ENCODE results near the gene GFRA4. TPM values are rescaled to one million over a fixed set of nuclear protein-coding genes. Genes with fewer than 3 reads are reported as not detected.

GFRA4 gene
- total RNA-seq, 1 experiment from 2014 or later = not detected

DNA sequence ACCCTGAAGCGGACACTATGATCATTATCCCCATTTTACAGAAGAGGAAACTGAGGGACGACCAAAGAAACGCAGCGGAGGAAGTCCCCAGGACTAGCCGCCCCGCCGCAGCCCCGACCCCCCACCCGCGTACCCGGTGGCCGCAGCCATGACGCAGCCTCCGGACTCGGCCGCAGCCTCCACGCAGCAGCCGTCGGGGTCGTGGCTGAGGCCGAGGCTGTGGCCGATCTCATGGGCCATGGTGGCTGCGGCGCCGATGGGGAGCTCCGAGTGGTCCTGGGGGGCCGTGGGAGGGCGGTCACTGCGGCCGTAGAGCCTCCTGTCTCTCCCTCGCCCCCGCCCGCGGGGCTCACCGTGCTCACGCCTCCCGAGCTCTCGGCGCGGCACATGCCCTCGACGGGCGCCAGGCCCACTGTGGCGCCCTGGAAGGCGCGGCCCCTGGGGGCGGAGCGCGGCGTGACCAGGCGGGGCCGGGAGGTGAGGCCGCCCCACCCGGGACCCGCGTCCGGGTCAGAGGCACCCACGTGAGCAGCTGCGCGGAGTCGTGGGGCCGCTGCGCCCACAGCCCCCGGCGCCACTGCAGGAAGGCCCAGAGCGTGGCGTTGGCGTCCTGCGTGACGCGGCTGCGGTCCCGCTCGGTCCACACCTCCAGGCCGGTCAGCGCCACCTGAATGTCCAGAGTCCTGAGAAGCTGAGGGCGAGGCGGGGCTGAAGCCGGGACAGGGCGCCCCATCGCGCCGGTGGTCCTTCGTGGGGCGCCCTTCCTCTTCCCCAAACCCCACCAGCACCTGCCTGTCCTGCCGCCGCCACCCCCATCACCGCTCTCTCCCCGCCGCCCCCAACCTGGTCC, 10.2 kb upstream of the GFRA4 start:
- DNase-seq = no peak
- H3K79me2 ChIP-seq (ENCODE audit: low read length) = no peaks in the 10 kb centered on the region
- H3K27me3 ChIP-seq (ENCODE audit: low read length) = no peaks in the 10 kb centered on the region
- no peak overlapping the region for H3K9ac ChIP-seq (ENCODE audit: low read length)
- no peak overlapping the region for H3K4me2 ChIP-seq (ENCODE audit: low read depth, low read length, poor library complexity, severe bottlenecking)
- no peaks in the 10 kb centered on the region for H3K9me3 ChIP-seq (ENCODE audit: low read length)
- H3K4me3 ChIP-seq (ENCODE audit: low read length) = no peak overlapping the region
- no peaks in the 10 kb centered on the region for H3K36me3 ChIP-seq (ENCODE audit: insufficient read depth, low read length)
- H3K4me1 ChIP-seq (ENCODE audit: low read length) = no peaks in the 10 kb centered on the region
- H3K27ac ChIP-seq (ENCODE audit: low read length) = no peak overlapping the region
- H3K9me2 ChIP-seq (replicated peaks; ENCODE audit: insufficient read depth, low read length) = no peaks in the 10 kb centered on the region
- H2AFZ ChIP-seq (ENCODE audit: low read length) = no peak overlapping the region
- no peaks in the 10 kb centered on the region for H4K20me1 ChIP-seq (ENCODE audit: insufficient read depth, low read depth, low read length)

- no peak overlapping the region for H2AFZ ChIP-seq (ENCODE audit: low read length)
- no peaks in the 10 kb centered on the region for H4K20me1 ChIP-seq (ENCODE audit: insufficient read depth, low read depth, low read length)
- no peak overlapping the region for H3K4me2 ChIP-seq (ENCODE audit: low read depth, low read length, poor library complexity, severe bottlenecking)
- no peaks in the 10 kb centered on the region for H3K36me3 ChIP-seq (ENCODE audit: insufficient read depth, low read length)
- no peaks in the 10 kb centered on the region for H3K27me3 ChIP-seq (ENCODE audit: low read length)
- no peaks in the 10 kb centered on the region for H3K9me3 ChIP-seq (ENCODE audit: low read length)
- no peaks in the 10 kb centered on the region for H3K9me2 ChIP-seq (replicated peaks; ENCODE audit: insufficient read depth, low read length)
- no peak overlapping the region for H3K27ac ChIP-seq (ENCODE audit: low read length)
- H3K79me2 ChIP-seq (ENCODE audit: low read length) = no peaks in the 10 kb centered on the region
- no peaks in the 10 kb centered on the region for H3K4me1 ChIP-seq (ENCODE audit: low read length)
- no peak for DNase-seq
- no peak overlapping the region for H3K9ac ChIP-seq (ENCODE audit: low read length)
- H3K4me3 ChIP-seq (ENCODE audit: low read length) = no peak overlapping the region
Measured at GRCh38 chr20:3672547-3673171, 9.5 kb upstream of the GFRA4 start.

DNA sequence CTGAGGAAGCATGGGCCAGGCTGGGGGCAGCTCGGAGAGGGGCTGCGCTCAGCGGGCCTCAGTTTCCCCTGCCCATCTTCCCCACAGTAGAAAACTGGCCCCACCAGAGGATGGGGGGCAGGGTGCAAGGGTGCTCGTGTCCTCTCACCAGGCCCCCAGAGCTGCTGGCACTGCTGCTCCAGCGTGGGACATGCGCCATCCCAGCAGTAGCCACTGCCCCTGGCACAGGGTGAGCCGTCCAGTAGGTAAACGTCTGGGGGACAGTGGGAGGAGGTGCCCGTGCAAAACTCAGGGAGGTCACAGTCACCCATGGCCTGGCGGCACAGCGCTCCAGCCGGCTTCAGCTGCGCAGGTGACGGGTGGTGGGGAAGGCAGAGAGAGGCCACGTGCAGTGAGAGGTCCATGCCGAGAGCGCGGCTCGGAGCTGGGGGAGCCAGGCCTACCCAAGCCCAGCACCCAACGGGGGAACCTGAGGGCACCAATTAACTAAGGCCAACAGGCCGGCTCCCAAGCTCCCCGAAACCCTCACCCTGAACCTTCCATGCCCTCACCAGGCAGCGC, 8.9 kb upstream of the GFRA4 start:
- Histone ChIP-seq H3K4me3 (ENCODE audit: low read length) (no peak overlapping the region), H3K36me3 (ENCODE audit: insufficient read depth, low read length) (no peaks in the 10 kb centered on the region), H3K27ac (ENCODE audit: low read length) (no peak overlapping the region), H4K20me1 (ENCODE audit: insufficient read depth, low read depth, low read length) (no peaks in the 10 kb centered on the region), H3K4me2 (ENCODE audit: low read depth, low read length, poor library complexity, severe bottlenecking) (no peak overlapping the region), H3K9me2 (replicated peaks; ENCODE audit: insufficient read depth, low read length) (no peaks in the 10 kb centered on the region), H3K9me3 (ENCODE audit: low read length) (no peaks in the 10 kb centered on the region), H3K9ac (ENCODE audit: low read length) (no peak overlapping the region), H3K4me1 (ENCODE audit: low read length) (no peaks in the 10 kb centered on the region), H3K79me2 (ENCODE audit: low read length) (no peaks in the 10 kb centered on the region), H3K27me3 (ENCODE audit: low read length) (no peaks in the 10 kb centered on the region), H2AFZ (ENCODE audit: low read length) (no peak overlapping the region)
- DNase-seq = no peak

DNA sequence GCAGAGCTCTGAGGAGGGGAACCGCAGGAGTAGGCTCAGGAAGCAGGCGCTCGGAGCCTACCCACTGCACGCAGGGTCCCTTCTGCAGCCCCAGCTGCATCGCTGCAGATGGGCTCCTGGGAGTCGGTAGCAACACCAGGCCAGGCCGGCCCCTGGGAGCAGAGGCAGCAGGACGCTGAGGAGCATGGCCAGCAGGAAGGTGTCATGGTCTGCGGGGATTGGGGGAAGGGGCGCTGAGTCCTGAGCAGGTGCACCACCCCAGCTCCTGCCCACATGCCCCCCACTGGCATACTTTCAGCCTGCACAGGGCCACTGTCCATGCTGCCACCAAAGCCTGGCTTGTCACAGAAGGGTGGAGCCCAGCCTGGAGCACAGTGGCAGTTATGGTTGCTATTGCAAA, 7.7 kb upstream of the GFRA4 start:
- no peak for DNase-seq
- H3K27me3 ChIP-seq (ENCODE audit: low read length) = no peaks in the 10 kb centered on the region

GRCh38 chr20:3670511-3670910, 7.3 kb upstream of the GFRA4 start:
- DNase-seq = no peak
- no peak overlapping the region for H3K4me2 ChIP-seq (ENCODE audit: low read depth, low read length, poor library complexity, severe bottlenecking)
- H3K9ac ChIP-seq (ENCODE audit: low read length) = no peak overlapping the region

More for the DNA sequence above, 7.7 kb upstream of the GFRA4 start:
- no peaks in the 10 kb centered on the region for H3K9me2 ChIP-seq (replicated peaks; ENCODE audit: insufficient read depth, low read length)
- H3K4me1 ChIP-seq (ENCODE audit: low read length) = no peaks in the 10 kb centered on the region
- no peak overlapping the region for H3K4me3 ChIP-seq (ENCODE audit: low read length)
- H3K79me2 ChIP-seq (ENCODE audit: low read length) = no peaks in the 10 kb centered on the region
- H3K9me3 ChIP-seq (ENCODE audit: low read length) = no peaks in the 10 kb centered on the region
- no peaks in the 10 kb centered on the region for H3K36me3 ChIP-seq (ENCODE audit: insufficient read depth, low read length)
- no peaks in the 10 kb centered on the region for H4K20me1 ChIP-seq (ENCODE audit: insufficient read depth, low read depth, low read length)
- H3K9ac ChIP-seq (ENCODE audit: low read length) = no peak overlapping the region
- H3K4me2 ChIP-seq (ENCODE audit: low read depth, low read length, poor library complexity, severe bottlenecking) = no peak overlapping the region
- no peak overlapping the region for H2AFZ ChIP-seq (ENCODE audit: low read length)
- H3K27ac ChIP-seq (ENCODE audit: low read length) = no peak overlapping the region

GRCh38 chr20:3669710-3670367, 6.6 kb upstream of the GFRA4 start:
- H3K27me3 ChIP-seq (ENCODE audit: low read length) = no peaks in the 10 kb centered on the region
- DNase-seq = no peak
- H3K36me3 ChIP-seq (ENCODE audit: insufficient read depth, low read length) = no peaks in the 10 kb centered on the region

More at GRCh38 chr20:3670511-3670910, 7.3 kb upstream of the GFRA4 start:
- Histone ChIP-seq H3K79me2 (ENCODE audit: low read length) (no peaks in the 10 kb centered on the region), H2AFZ (ENCODE audit: low read length) (no peak overlapping the region), H4K20me1 (ENCODE audit: insufficient read depth, low read depth, low read length) (no peaks in the 10 kb centered on the region), H3K27ac (ENCODE audit: low read length) (no peak overlapping the region), H3K4me3 (ENCODE audit: low read length) (no peak overlapping the region), H3K9me2 (replicated peaks; ENCODE audit: insufficient read depth, low read length) (no peaks in the 10 kb centered on the region), H3K9me3 (ENCODE audit: low read length) (no peaks in the 10 kb centered on the region), H3K4me1 (ENCODE audit: low read length) (no peaks in the 10 kb centered on the region), H3K27me3 (ENCODE audit: low read length) (no peaks in the 10 kb centered on the region), H3K36me3 (ENCODE audit: insufficient read depth, low read length) (no peaks in the 10 kb centered on the region)

DNA sequence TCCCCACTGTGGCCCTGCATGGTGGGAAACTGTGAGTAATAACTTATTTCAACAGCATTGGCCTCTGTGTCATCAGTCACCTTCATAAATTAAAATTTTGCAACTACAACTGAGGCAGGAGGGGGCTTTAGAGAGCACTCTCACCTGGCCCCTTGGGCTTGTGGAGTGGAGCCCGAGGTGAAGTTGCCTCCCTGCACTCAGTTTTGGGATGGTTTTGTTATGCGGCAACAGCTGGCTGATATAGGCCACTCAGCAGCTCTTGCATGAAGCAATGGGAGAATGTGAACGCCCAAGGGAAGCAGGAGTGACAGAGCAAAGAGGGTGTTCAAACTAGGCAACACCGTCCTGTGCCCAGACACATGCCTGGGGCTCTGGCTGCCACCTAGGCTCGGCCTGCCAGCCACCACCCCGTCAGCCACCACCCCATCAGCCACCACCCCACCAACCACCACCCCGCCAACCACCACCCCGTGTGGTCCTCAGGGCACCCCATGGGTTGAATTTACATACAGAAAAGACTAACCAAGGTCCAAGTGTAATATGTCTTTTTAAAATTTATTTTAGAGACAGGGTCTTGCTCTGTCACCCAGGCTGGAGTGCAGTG, 4.3 kb upstream of the GFRA4 start:
- Histone ChIP-seq H2AFZ (ENCODE audit: low read length) (no peak overlapping the region), H3K9me2 (replicated peaks; ENCODE audit: insufficient read depth, low read length) (no peaks in the 10 kb centered on the region), H3K36me3 (ENCODE audit: insufficient read depth, low read length) (no peaks in the 10 kb centered on the region), H3K27ac (ENCODE audit: low read length) (no peak overlapping the region), H3K4me1 (ENCODE audit: low read length) (no peaks in the 10 kb centered on the region), H4K20me1 (ENCODE audit: insufficient read depth, low read depth, low read length) (no peaks in the 10 kb centered on the region), H3K4me2 (ENCODE audit: low read depth, low read length, poor library complexity, severe bottlenecking) (no peak overlapping the region), H3K4me3 (ENCODE audit: low read length) (no peak overlapping the region), H3K27me3 (ENCODE audit: low read length) (no peaks in the 10 kb centered on the region), H3K9me3 (ENCODE audit: low read length) (no peaks in the 10 kb centered on the region), H3K9ac (ENCODE audit: low read length) (no peak overlapping the region), H3K79me2 (ENCODE audit: low read length) (no peaks in the 10 kb centered on the region)
- DNase-seq = no peak

More at GRCh38 chr20:3669710-3670367, 6.6 kb upstream of the GFRA4 start:
- Histone ChIP-seq H4K20me1 (ENCODE audit: insufficient read depth, low read depth, low read length) (no peaks in the 10 kb centered on the region), H3K9me2 (replicated peaks; ENCODE audit: insufficient read depth, low read length) (no peaks in the 10 kb centered on the region), H3K27ac (ENCODE audit: low read length) (no peak overlapping the region), H3K4me1 (ENCODE audit: low read length) (no peaks in the 10 kb centered on the region), H2AFZ (ENCODE audit: low read length) (no peak overlapping the region), H3K4me2 (ENCODE audit: low read depth, low read length, poor library complexity, severe bottlenecking) (no peak overlapping the region), H3K9me3 (ENCODE audit: low read length) (no peaks in the 10 kb centered on the region), H3K4me3 (ENCODE audit: low read length) (no peak overlapping the region), H3K9ac (ENCODE audit: low read length) (no peak overlapping the region), H3K79me2 (ENCODE audit: low read length) (no peaks in the 10 kb centered on the region)

GRCh38 chr20:3663858-3664257, 659 bp upstream of the GFRA4 start:
- no peak overlapping the region for H3K4me2 ChIP-seq (ENCODE audit: low read depth, low read length, poor library complexity, severe bottlenecking)
- H3K79me2 ChIP-seq (ENCODE audit: low read length) = no peaks in the 10 kb centered on the region
- H3K4me1 ChIP-seq (ENCODE audit: low read length) = peaks cover 8% of the 10 kb centered on the region
- no peak overlapping the region for H3K4me3 ChIP-seq (ENCODE audit: low read length)
- H3K27me3 ChIP-seq (ENCODE audit: low read length) = no peaks in the 10 kb centered on the region
- DNase-seq = no peak
- H3K36me3 ChIP-seq (ENCODE audit: insufficient read depth, low read length) = no peaks in the 10 kb centered on the region
- no peak overlapping the region for H2AFZ ChIP-seq (ENCODE audit: low read length)
- no peak overlapping the region for H3K9ac ChIP-seq (ENCODE audit: low read length)
- no peak overlapping the region for H3K27ac ChIP-seq (ENCODE audit: low read length)
- no peaks in the 10 kb centered on the region for H4K20me1 ChIP-seq (ENCODE audit: insufficient read depth, low read depth, low read length)
- no peaks in the 10 kb centered on the region for H3K9me3 ChIP-seq (ENCODE audit: low read length)
- H3K9me2 ChIP-seq (replicated peaks; ENCODE audit: insufficient read depth, low read length) = no peaks in the 10 kb centered on the region

Data from Karpas-422 (cell line).